NCI-H69 (cell line): Measurements from ENCODE around the gene DOCK3.
A peak's percentile ranks its signal among the peaks of the same experiment; 100 is the strongest.
"Not testable (repeated sequence)": the region's sequence is repeated elsewhere in the genome, so short reads cannot be mapped to it uniquely, and the experiment has no call there.

Experiments
- DNase-seq: peaks from one replicate; lab custom pipeline; 2025; lab: John Stamatoyannopoulos, UW

The DOCK3 gene

DNA sequence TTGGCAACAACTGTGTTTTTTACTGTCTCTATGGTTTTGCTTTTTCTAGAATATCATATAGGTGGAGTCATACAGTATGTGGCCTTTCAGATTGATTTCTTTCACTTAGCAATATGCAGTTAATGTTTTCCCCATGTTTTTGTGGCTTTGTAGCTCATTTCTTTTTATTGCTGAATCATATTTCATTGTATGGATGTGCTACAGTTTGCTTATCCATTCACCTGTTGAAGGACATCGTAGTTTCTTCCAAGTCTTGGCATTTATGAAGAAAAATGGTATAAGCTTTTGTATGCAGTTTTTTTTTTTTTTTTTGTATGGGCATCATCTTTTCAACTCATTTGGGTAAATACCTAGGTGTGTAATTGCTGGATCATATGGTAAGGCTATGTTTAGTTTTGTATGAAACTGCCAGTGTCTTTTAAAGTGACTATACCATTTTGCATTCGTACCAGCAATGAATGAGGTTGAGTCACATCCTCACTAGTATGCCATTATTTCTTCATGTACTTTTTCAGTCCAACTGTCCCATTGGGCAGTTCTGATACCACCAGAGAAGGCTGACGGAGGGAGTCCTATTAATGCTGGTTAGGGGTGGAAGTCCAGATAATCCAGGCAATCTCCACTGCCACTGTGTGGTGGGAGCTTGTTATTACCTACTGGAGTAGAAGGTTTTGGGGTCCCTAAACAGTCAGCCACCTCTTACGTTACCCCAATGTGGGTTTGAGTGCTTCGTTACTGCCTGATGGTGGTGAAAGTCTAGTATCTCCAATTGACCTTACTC is 210.5 kb downstream of the DOCK3 start:
- peak; percentile 1 for DNase-seq

GRCh38 chr3:50890688-50891344 is 216.1 kb downstream of the DOCK3 start:
- DNase-seq: no peak

- DNase-seq: not testable (repeated sequence)
Observed at GRCh38 chr3:50901097-50901496, 226.4 kb downstream of the DOCK3 start.

DNA sequence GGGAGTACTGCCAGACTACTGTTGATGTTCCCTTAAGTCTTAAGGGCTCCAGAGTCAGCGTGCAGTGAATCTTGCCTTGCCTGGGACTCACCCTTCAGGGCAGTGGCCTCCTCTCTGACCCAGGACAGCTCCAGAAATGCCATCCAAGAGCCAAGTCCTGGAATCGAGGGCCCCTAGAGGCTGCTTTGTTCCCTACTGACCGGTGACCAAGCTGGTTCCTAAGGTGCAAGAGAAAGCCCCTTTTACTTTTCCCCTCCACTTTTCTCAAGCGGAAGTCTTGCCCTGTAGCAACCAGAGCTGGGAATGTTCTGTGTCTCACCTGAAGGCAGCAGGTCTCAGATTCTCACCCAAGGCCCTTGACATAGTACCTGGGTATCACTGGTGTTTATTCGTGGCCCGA is 238.0 kb downstream of the DOCK3 start:
- DNase-seq: no peak

GRCh38 chr3:50913260-50913659 is 238.5 kb downstream of the DOCK3 start:
- DNase-seq: peak; percentile 0

DNA sequence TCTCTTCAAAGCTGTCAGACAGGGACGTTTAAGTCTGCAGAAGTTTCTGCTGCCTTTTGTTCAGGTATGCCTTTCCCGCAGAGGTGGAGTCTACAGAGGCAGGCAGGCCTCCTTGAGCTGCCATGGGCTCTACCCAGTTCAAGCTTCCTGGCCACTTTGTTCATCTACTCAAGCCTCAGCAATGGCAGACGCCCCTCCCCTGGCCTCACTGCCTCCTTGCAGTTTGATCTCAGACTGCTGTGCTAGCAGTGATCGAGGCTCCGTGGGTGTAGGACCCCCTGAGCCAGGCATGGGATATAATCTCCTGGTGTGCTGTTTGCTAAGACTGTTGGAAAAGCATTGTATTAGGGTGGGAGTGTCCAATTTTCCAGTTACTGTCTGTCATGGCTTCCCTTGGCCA is 247.3 kb downstream of the DOCK3 start:
- DNase-seq: not testable (repeated sequence)

- DNase-seq: no peak
Observed at GRCh38 chr3:50923955-50924354, 249.2 kb downstream of the DOCK3 start.

DNA sequence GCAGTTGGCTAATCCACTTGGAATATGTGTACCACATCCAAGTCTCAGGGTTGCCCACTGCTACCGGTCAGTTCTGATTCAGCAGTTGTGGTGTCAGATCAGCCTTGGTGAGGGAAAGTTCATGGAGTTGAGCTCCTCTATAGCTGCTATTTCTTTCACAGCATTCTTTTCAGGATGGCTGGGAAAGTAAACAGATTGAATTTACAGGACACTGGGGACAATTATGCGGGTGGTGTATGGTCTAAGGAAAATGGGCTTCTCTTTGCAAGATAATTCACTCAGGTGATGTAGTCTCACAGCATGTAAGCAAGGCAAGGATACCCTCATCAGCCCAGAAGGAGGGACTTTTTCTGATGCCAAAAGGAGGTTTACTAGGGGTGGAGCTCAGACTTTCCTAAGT is 249.9 kb downstream of the DOCK3 start:
- no peak for DNase-seq

DNA sequence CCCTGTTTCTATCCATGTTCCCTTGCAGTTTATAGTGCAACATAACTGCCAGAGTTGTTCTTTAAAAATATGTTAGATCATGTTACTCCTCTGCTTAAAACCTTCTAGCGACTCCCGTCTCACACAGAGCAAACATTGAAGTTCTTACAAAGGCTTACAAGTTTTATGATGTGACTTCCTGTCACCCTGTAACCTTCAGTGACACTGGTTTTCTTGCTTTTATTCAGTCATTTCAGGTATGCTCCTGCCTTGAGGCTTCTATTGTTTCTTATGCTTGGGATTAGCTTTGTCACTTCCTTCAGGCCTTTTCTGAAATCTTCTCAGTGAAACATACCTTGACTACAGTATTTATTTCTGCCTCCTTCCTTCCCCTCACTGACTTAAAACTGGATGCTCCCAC is 252.1 kb downstream of the DOCK3 start:
- DNase-seq: no peak

DNA sequence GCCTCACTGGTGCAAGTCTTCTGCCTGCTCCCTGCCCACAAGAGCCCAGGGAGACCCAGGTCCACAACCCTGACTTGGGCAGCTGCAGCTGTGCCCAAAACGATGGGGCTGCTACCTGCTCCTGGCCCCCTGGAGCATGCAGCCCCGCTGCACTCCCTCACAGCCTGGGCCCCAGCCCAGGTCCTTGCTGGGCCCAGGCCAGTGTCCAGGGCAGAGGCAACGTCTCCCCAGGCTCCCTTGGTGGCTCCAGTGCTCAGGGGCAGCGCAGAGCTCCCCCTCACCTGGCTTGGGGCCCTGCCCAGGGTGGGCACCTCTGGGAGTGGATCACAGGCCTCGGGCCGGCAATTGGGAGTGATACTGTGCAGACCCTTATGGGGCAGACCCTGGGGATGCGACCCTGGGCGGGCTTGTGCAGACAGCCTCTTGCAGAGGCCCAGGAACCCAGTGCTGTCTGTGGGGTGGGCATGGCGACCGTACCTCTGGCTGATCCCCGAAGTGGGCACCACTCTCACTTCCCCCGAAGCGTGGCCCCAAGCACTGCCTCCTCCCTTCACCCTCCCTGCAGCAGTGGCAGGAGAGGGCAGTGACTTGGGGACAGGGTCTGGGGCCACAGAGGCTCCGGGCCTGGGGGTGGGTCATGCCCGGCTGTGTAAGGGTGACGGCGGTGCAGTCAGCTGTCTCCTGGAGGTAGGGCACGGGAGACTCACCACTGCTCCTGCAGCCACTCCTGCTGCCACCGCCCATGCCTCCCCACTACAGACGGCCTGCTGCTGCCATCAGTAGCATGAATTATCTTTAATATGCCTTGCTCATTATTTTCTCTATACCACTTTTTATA is 255.9 kb downstream of the DOCK3 start:
- no peak for DNase-seq

- DNase-seq: not testable (repeated sequence)
Observed at GRCh38 chr3:50932918-50933317, 258.2 kb downstream of the DOCK3 start.

- DNase-seq: no peak
Observed at GRCh38 chr3:50936389-50936788, 261.7 kb downstream of the DOCK3 start.

- DNase-seq: no peak
Observed at GRCh38 chr3:50947419-50947818, 272.7 kb downstream of the DOCK3 start.

- no peak for DNase-seq
Observed at GRCh38 chr3:50950591-50950990, 275.9 kb downstream of the DOCK3 start.

GRCh38 chr3:50953825-50954414 is 279.2 kb downstream of the DOCK3 start:
- DNase-seq: no peak

GRCh38 chr3:50961386-50961785 is 286.7 kb downstream of the DOCK3 start:
- no peak for DNase-seq

- DNase-seq: peak; percentile 54
Observed at GRCh38 chr3:50971487-50971924, 296.8 kb downstream of the DOCK3 start.

GRCh38 chr3:50972029-50972428 is 297.3 kb downstream of the DOCK3 start:
- no peak for DNase-seq

- not testable (repeated sequence) for DNase-seq
Observed at GRCh38 chr3:50978586-50978985, 303.9 kb downstream of the DOCK3 start.

DNA sequence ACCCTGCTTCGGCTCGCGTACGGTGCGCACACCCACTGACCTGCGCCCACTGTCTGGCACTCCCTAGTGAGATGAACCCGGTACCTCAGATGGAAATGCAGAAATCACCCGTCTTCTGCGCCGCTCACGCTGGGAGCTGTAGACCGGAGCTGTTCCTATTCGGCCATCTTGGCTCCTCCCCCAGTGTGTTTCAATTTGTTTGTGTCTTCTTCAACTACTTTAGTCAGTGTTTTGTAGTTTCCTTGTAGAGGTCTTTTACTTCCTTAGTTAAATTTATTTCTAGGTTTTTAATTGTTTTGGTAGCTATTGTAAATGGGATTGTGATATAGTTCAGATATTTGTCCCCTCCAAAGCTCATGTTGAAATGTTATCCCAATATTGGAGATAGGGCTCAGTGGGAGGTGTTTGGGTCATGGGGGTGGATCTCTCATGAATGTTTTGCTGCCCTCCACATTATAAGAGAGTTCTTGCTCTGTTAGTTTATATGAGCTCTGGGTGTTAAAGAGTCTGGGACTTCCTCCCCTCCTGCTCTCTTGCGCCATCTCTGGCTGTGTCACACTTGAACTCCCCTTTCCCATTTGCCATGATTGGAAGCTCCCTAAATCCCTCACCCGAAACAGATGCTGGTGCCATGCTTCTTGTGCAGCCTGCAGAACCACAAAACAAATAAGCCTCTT is 304.4 kb downstream of the DOCK3 start:
- peak; percentile 20 for DNase-seq

GRCh38 chr3:50982540-50983325 is 308.0 kb downstream of the DOCK3 start:
- DNase-seq: no peak
